A549 (cell line): Measurements from ENCODE around the gene ABRAXAS1.
A peak's percentile ranks its signal among the peaks of the same experiment; 100 is the strongest.

ENCODE experiments used
- CEBPB ChIP-seq, 2 experiments: fragments of >200 bp in 1 of 2; sonication (Bioruptor Twin) in 1 of 2; formaldehyde crosslinking in 1 of 2; IDR thresholded peaks; 2 replicates each; pipeline ENCODE4 v1.6.1; 2012 to 2016
- CTCF ChIP-seq: fragments of >200 bp; sonication (Bioruptor Twin); formaldehyde crosslinking; IDR thresholded peaks from 3 replicates; pipeline ENCODE4 v1.5.1; 2016
- ELK1 ChIP-seq: fragments of 150-350 bp; IDR thresholded peaks from 2 replicates; pipeline ENCODE4 v1.6.1; 2014; ENCODE audit warnings: low read depth, mild to moderate bottlenecking, low read length
- JUN ChIP-seq, 2 experiments: fragments of >200 bp; sonication (Bioruptor Twin); formaldehyde crosslinking; IDR thresholded peaks; 2 replicates in 1 of 2; 3 replicates in 1 of 2; pipeline ENCODE4 v1.6.1; 2016 to 2017
- MAZ ChIP-seq: fragments of 150-350 bp; IDR thresholded peaks from 2 replicates; pipeline ENCODE4 v1.6.1; 2014; ENCODE audit warnings: antibody characterized with exemption, low read depth, low read length, borderline replicate concordance
- POLR2A ChIP-seq: IDR thresholded peaks from 2 replicates; pipeline ENCODE4 v1.6.1; 2012; ENCODE audit warnings: mild to moderate bottlenecking, low read length
- RARB ChIP-seq: fragments of 250-450 bp; sonication (Bioruptor Pico); IDR thresholded peaks from 2 replicates; pipeline ENCODE4 v1.8.0; 2021; ENCODE audit warnings: mild to moderate bottlenecking, moderate library complexity
- SMC3 ChIP-seq: fragments of >200 bp; sonication (Bioruptor Twin); formaldehyde crosslinking; IDR thresholded peaks from 3 replicates; pipeline ENCODE4 v1.6.1; 2018; ENCODE audit warnings: inconsistent platforms
- TF ChIP-seq, protein P1 (sequence below): fragments of >200 bp; sonication (Bioruptor Twin); formaldehyde crosslinking; IDR thresholded peaks from 3 replicates; pipeline ENCODE4 v1.6.1; 2016
- TF ChIP-seq, protein P2 (sequence below): fragments of 200-600 bp; sonication (generic); IDR thresholded peaks from 2 replicates; pipeline ENCODE4 v1.6.1; 2016; ENCODE audit warnings: antibody characterized with exemption, mild to moderate bottlenecking, moderate library complexity
- TF ChIP-seq, protein P3 (sequence below): IDR thresholded peaks from 2 replicates; pipeline ENCODE4 v1.6.1; 2012

DNA sequence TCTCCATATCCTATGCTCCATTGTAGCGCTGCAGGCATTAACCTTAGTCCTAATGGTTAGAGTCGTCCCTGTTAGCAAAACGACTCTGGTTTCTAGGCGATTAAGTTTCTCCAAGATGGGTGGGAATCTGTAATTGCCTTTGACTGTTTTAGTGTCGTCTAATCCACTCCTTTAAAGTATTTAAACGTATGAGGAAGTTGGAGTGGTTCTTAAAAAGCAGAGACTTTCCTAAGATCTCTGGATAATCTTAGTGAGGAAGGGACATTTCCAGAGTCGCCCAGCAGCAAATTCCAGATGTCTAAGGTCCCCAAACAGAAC is 28.8 kb downstream of the ABRAXAS1 start:
- no peak for TF ChIP-seq CTCF
- TF ChIP-seq, protein P1, sequence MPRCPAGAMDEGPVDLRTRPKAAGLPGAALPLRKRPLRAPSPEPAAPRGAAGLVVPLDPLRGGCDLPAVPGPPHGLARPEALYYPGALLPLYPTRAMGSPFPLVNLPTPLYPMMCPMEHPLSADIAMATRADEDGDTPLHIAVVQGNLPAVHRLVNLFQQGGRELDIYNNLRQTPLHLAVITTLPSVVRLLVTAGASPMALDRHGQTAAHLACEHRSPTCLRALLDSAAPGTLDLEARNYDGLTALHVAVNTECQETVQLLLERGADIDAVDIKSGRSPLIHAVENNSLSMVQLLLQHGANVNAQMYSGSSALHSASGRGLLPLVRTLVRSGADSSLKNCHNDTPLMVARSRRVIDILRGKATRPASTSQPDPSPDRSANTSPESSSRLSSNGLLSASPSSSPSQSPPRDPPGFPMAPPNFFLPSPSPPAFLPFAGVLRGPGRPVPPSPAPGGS: no peak
- no peak for TF ChIP-seq CEBPB (IDR thresholded peaks at IDR 0.05)
- TF ChIP-seq POLR2A: no peak
- TF ChIP-seq, protein P2, sequence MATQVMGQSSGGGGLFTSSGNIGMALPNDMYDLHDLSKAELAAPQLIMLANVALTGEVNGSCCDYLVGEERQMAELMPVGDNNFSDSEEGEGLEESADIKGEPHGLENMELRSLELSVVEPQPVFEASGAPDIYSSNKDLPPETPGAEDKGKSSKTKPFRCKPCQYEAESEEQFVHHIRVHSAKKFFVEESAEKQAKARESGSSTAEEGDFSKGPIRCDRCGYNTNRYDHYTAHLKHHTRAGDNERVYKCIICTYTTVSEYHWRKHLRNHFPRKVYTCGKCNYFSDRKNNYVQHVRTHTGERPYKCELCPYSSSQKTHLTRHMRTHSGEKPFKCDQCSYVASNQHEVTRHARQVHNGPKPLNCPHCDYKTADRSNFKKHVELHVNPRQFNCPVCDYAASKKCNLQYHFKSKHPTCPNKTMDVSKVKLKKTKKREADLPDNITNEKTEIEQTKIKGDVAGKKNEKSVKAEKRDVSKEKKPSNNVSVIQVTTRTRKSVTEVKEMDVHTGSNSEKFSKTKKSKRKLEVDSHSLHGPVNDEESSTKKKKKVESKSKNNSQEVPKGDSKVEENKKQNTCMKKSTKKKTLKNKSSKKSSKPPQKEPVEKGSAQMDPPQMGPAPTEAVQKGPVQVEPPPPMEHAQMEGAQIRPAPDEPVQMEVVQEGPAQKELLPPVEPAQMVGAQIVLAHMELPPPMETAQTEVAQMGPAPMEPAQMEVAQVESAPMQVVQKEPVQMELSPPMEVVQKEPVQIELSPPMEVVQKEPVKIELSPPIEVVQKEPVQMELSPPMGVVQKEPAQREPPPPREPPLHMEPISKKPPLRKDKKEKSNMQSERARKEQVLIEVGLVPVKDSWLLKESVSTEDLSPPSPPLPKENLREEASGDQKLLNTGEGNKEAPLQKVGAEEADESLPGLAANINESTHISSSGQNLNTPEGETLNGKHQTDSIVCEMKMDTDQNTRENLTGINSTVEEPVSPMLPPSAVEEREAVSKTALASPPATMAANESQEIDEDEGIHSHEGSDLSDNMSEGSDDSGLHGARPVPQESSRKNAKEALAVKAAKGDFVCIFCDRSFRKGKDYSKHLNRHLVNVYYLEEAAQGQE: no peak
- TF ChIP-seq RARB (CRISPR knock-in tag): no peak
- TF ChIP-seq, protein P3, sequence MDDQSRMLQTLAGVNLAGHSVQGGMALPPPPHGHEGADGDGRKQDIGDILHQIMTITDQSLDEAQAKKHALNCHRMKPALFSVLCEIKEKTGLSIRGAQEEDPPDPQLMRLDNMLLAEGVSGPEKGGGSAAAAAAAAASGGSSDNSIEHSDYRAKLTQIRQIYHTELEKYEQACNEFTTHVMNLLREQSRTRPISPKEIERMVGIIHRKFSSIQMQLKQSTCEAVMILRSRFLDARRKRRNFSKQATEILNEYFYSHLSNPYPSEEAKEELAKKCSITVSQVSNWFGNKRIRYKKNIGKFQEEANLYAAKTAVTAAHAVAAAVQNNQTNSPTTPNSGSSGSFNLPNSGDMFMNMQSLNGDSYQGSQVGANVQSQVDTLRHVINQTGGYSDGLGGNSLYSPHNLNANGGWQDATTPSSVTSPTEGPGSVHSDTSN: no peak; the same call in 1 of the 2 replicates
- no peak for TF ChIP-seq MAZ
- no peak for TF ChIP-seq ELK1
- no peak for TF ChIP-seq SMC3
- 0 out of 5 replicates have a peak, but pooled peaks of 1 of the 2 experiments have one; percentile 11 for TF ChIP-seq JUN (IDR thresholded peaks at IDR 0.05)
